Mucosa of rectum (tissue), 2 donors: Measurements from ENCODE around the gene SUFU.
"Not testable (repeated sequence)": the region's sequence is repeated elsewhere in the genome, so short reads cannot be mapped to it uniquely, and the experiment has no call there.

Source experiments
- H3K27ac ChIP-seq, 2 donors: one replicate each; pipeline ENCODE4 v1.7.0; 2013; ENCODE audit warnings: inconsistent platforms in 2 of 2, low read depth in 2 of 2, low read length in 2 of 2
- H3K27me3 ChIP-seq, 2 donors: one replicate each; pipeline ENCODE4 v1.7.0; 2013; ENCODE audit warnings: low read length in 2 of 2; ENCODE audit not compliant: control insufficient read depth in 2 of 2, insufficient read depth in 2 of 2
- H3K36me3 ChIP-seq, 2 donors: one replicate each; pipeline ENCODE4 v1.7.0; 2013; ENCODE audit warnings: low read length in 2 of 2; ENCODE audit not compliant: control insufficient read depth in 2 of 2, insufficient read depth in 2 of 2
- H3K4me1 ChIP-seq, 2 donors: one replicate each; pipeline ENCODE4 v1.7.0; 2013; ENCODE audit warnings: low read length in 2 of 2, mild to moderate bottlenecking in 1 of 2; ENCODE audit not compliant: control insufficient read depth in 2 of 2, insufficient read depth in 2 of 2
- H3K4me3 ChIP-seq, 2 donors: one replicate each; pipeline ENCODE4 v1.7.0; 2013; ENCODE audit warnings: low read length in 2 of 2
- H3K9ac ChIP-seq, 2 donors: one replicate each; pipeline ENCODE4 v1.7.0; 2013; ENCODE audit warnings: low read length in 2 of 2, low read depth in 1 of 2, mild to moderate bottlenecking in 1 of 2
- H3K9me3 ChIP-seq, 2 donors: one replicate each; pipeline ENCODE4 v1.7.0; 2013; ENCODE audit warnings: low read length in 2 of 2; ENCODE audit not compliant: control insufficient read depth in 2 of 2
- donor health status: healthy.
- donor health status: Normal muscosa, but diverticular disease.

The SUFU gene

GRCh38 chr10:102665904-102666509, 162.2 kb downstream of the SUFU start:
- peaks cover 11 to 13% of the 10 kb centered on the region in 2 donors for H3K4me1 ChIP-seq
- H3K9me3 ChIP-seq, result no peaks in the 10 kb centered on the region

DNA sequence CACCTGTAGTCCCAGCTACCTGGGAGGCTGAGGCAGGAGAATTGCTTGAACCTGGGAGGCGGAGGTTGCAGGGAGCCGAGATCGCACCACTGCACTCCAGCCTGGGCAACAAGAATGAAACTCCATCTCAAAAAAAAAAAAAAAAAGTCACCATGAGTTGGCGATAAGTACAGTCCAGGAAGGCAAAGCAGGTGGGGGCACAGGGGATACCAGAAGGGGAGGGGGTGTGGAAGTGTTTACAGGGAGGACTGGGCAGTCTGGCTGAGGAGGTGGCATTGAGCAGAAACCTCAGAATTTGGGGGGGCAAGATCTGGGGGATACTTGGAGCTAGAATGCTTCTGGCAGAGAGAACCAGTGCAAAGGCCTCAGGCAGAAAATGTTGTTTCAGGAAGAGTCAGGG, 163.6 kb downstream of the SUFU start:
- not testable (repeated sequence) for H3K9me3 ChIP-seq, H3K36me3 ChIP-seq, H3K27me3 ChIP-seq, H3K9ac ChIP-seq, H3K4me1 ChIP-seq, H3K4me3 ChIP-seq, H3K27ac ChIP-seq

More at GRCh38 chr10:102665904-102666509, 162.2 kb downstream of the SUFU start:
- no peaks in the 10 kb centered on the region for H3K27me3 ChIP-seq
- H3K27ac ChIP-seq, result no peak overlapping the region
- no peaks in the 10 kb centered on the region for H3K36me3 ChIP-seq
- H3K9ac ChIP-seq, result no peak overlapping the region
- no peak overlapping the region for H3K4me3 ChIP-seq

DNA sequence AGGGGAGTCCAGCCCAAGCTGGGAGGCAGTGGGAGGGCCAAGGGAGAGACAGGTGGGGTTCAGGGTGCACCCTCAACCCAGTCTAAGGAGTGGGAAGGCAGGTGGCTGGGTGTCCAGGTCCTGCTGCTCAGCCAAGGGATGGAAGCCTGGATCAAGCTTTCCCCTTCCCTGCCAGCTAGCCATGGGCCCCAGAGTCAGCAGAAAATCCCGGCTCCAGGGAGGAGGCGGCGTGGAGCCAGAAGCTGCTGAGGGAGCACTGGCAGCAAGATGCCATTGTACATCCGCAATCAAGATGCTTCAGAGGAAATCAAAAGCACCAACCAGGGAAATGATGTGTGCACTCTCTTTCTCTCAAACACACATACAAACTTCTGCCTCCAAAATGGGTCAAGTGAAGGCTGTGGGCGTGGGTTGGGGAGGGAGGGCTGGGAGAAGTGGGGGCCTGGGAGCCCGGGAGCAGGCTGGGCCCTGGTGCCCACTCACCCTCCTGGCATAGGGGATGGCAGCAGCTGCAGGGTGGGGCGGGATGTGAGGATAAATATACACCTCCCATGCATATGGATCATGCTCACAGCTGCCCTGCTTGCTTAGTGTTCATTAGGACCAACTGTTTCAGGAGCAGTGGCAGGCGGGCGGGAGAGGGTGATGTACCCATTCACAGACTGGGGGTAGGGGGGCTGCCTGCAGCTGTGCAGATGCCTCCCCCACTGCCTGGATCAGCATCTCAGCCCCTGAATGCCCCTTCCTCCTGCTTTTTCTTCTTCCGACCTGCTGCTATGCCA, 164.7 kb downstream of the SUFU start:
- no peak overlapping the region for H3K4me3 ChIP-seq
- H3K27ac ChIP-seq, result no peak overlapping the region
- no peaks in the 10 kb centered on the region for H3K36me3 ChIP-seq
- H3K27me3 ChIP-seq, result no peaks in the 10 kb centered on the region
- no peaks in the 10 kb centered on the region for H3K9me3 ChIP-seq
- peaks cover 6 to 11% of the 10 kb centered on the region in 2 donors for H3K4me1 ChIP-seq
- no peak overlapping the region for H3K9ac ChIP-seq

- H3K27me3 ChIP-seq, result no peaks in the 10 kb centered on the region
- peaks cover 13 to 18% of the 10 kb centered on the region in 2 donors for H3K4me1 ChIP-seq
- H3K4me3 ChIP-seq, result no peak overlapping the region
- no peak overlapping the region for H3K27ac ChIP-seq
- no peak overlapping the region for H3K9ac ChIP-seq
- no peaks in the 10 kb centered on the region for H3K36me3 ChIP-seq
- no peaks in the 10 kb centered on the region for H3K9me3 ChIP-seq
Observed at GRCh38 chr10:102669206-102670064, 165.7 kb downstream of the SUFU start.

GRCh38 chr10:102670065-102670670, 166.4 kb downstream of the SUFU start:
- Histone ChIP-seq H3K9ac (no peak overlapping the region), H3K27me3 (no peaks in the 10 kb centered on the region), H3K4me3 (no peak overlapping the region), H3K4me1 (peaks cover 19 to 20% of the 10 kb centered on the region in 2 donors), H3K36me3 (no peaks in the 10 kb centered on the region), H3K27ac (no peak overlapping the region), H3K9me3 (no peaks in the 10 kb centered on the region)

GRCh38 chr10:102670871-102671434, 167.2 kb downstream of the SUFU start:
- H3K27me3 ChIP-seq, result no peaks in the 10 kb centered on the region
- no peak overlapping the region for H3K27ac ChIP-seq
- no peaks in the 10 kb centered on the region for H3K9me3 ChIP-seq
- no peak overlapping the region for H3K4me3 ChIP-seq
- H3K36me3 ChIP-seq, result no peaks in the 10 kb centered on the region
- peaks cover 27% of the 10 kb centered on the region in 2 donors for H3K4me1 ChIP-seq
- H3K9ac ChIP-seq, result no peak overlapping the region

- Histone ChIP-seq H3K4me1 (peaks cover 30 to 35% of the 10 kb centered on the region in 2 donors), H3K9ac (peak overlapping the region in 1 of 2 donors; percentile 52), H3K4me3 (no peak overlapping the region), H3K9me3 (no peaks in the 10 kb centered on the region), H3K27ac (peak overlapping the region; percentile 43 to 68), H3K27me3 (no peaks in the 10 kb centered on the region), H3K36me3 (no peaks in the 10 kb centered on the region)
Observed at GRCh38 chr10:102673236-102673818, 169.6 kb downstream of the SUFU start.

DNA sequence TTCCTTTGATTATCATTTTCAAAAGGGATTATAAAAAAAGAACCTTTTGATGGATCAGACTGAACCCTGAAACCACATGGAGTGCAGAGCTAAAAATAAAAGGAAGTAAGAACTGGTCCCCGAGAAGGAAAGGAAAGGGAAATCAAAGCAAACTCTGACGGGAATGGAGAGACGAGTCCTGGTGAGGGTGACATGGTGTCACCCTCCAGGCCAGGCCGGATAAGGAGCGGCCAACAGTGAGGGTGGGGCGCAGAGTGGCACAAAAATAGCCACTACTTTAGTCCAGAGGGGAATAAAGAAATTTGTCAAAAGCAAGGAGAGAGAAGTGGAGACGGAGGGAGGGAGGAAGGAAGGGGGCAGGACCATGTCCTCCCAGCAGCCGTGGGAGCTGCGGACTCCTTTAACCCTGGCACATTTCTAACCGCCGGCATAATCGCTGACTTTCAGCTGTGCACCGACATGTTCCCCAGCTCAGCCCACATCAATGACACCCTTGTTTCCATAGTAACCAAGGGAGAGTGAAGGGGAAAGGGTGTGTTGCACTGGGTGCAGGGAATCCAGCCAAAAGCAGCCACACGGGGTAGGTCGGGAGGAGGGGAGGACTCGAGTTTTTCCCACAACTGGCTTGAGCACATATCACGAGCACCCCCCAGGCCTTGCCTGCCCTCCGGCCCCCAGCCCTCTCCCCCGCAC, 170.2 kb downstream of the SUFU start:
- H3K27ac ChIP-seq, result peak overlapping the region; percentile 43 to 68
- peak overlapping the region; percentile 50 to 61 for H3K4me3 ChIP-seq
- H3K9me3 ChIP-seq, result no peaks in the 10 kb centered on the region
- peak overlapping the region; percentile 52 to 54 for H3K9ac ChIP-seq
- H3K4me1 ChIP-seq, result peaks cover 30 to 38% of the 10 kb centered on the region in 2 donors
- H3K27me3 ChIP-seq, result no peaks in the 10 kb centered on the region
- H3K36me3 ChIP-seq, result no peaks in the 10 kb centered on the region

GRCh38 chr10:102674566-102674965, 170.8 kb downstream of the SUFU start:
- H3K36me3 ChIP-seq, result no peaks in the 10 kb centered on the region
- no peaks in the 10 kb centered on the region for H3K27me3 ChIP-seq
- no peak overlapping the region for H3K9ac ChIP-seq
- peak overlapping the region in 1 of 2 donors; percentile 68 for H3K27ac ChIP-seq
- H3K4me3 ChIP-seq, result peak overlapping the region in 1 of 2 donors; percentile 61
- H3K4me1 ChIP-seq, result peaks cover 30 to 35% of the 10 kb centered on the region in 2 donors
- no peaks in the 10 kb centered on the region for H3K9me3 ChIP-seq
